HepG2 (cell line): Measurements from ENCODE around the gene ACAP3. TPM values are rescaled to one million over a fixed set of nuclear protein-coding genes. Genes with fewer than 3 reads are reported as not detected.

Experiments used
- FUBP1 ChIP-seq: sonication (generic); formaldehyde crosslinking; IDR thresholded peaks from 2 replicates; pipeline ENCODE4 v1.5.1; 2020; ENCODE audit warnings: missing genetic modification reagents, mild to moderate bottlenecking, borderline replicate concordance
- HNRNPK ChIP-seq: fragments of 200-400 bp; formaldehyde crosslinking; IDR thresholded peaks from 2 replicates; pipeline ENCODE4 v1.6.1; 2018; ENCODE audit warnings: low read length, low read depth, moderate library complexity, mild to moderate bottlenecking; ENCODE audit not compliant: poor library complexity, severe bottlenecking
- MTF2 ChIP-seq: sonication (generic); formaldehyde crosslinking; IDR thresholded peaks from 2 replicates; pipeline ENCODE4 v1.5.0; 2020; ENCODE audit warnings: missing genetic modification reagents, borderline replicate concordance
- PAWR ChIP-seq: sonication (generic); formaldehyde crosslinking; IDR thresholded peaks from 2 replicates; pipeline ENCODE4 v1.4.0; 2020; ENCODE audit warnings: missing genetic modification reagents, mild to moderate bottlenecking, borderline replicate concordance
- RBM39 ChIP-seq: fragments of 200-400 bp; formaldehyde crosslinking; IDR thresholded peaks from one replicate; pipeline ENCODE4 v1.6.1; 2018; ENCODE audit warnings: antibody characterized with exemption, mild to moderate bottlenecking, low read depth, low read length; ENCODE audit not compliant: poor library complexity, severe bottlenecking
- ZKSCAN8 ChIP-seq: IDR thresholded peaks from 2 replicates; pipeline ENCODE4 v1.6.1; 2016; ENCODE audit warnings: borderline replicate concordance, missing genetic modification reagents, missing compliant biosample characterization
- ZNF354B ChIP-seq: sonication (generic); formaldehyde crosslinking; IDR thresholded peaks from 2 replicates; pipeline ENCODE4 v1.8.0; 2022; ENCODE audit warnings: mild to moderate bottlenecking, missing genetic modification reagents
- ZNF484 ChIP-seq: sonication (generic); formaldehyde crosslinking; IDR thresholded peaks from 2 replicates; pipeline ENCODE4 v1.5.1; 2020; ENCODE audit warnings: mild to moderate bottlenecking, low read depth, missing genetic modification reagents, borderline replicate concordance
- ZNF646 ChIP-seq: sonication (generic); formaldehyde crosslinking; IDR thresholded peaks from 2 replicates; pipeline ENCODE4 v1.9.0; 2021; ENCODE audit warnings: mild to moderate bottlenecking, missing genetic modification reagents
- ZNF772 ChIP-seq: sonication (generic); formaldehyde crosslinking; IDR thresholded peaks from 2 replicates; pipeline ENCODE4 v1.5.0; 2020; ENCODE audit warnings: mild to moderate bottlenecking, missing genetic modification reagents
- polyA plus RNA-seq, 8 experiments: library from polyadenylated mRNA; depleted of rRNA in 3 of 8; stranded (reverse) in 7 of 8; unstranded in 1 of 8; fragments of >200 nt; fragmentation: Illumina TruSeq in 4 of 8; extraction: Trizol in 4 of 8; gene quantifications; 2 replicates each; pipeline versions ENCODE4 v1.2.1 to v1.2.3, GENCODE V29; 2011 to 2016; ENCODE audit warnings: low read depth in 4 of 8, missing spikeins in 1 of 8, mixed read lengths in 1 of 8; ENCODE audit not compliant: insufficient read depth in 1 of 8
- total RNA-seq, 5 experiments: library from RNA; depleted of rRNA; stranded (reverse); fragments of >200 nt; fragmentation: Illumina TruSeq; extraction: Trizol; gene quantifications; 2 replicates each; pipeline ENCODE4 v1.2.3, GENCODE V29; 2016; ENCODE audit warnings: low read depth in 1 of 5
- TF ChIP-seq, protein P1 (sequence below): sonication (generic); formaldehyde crosslinking; IDR thresholded peaks from 2 replicates; pipeline ENCODE4 v1.5.0; 2020; ENCODE audit warnings: mild to moderate bottlenecking, missing genetic modification reagents
- TF ChIP-seq, protein P2 (sequence below): fragments of 450-650 bp; IDR thresholded peaks from 2 replicates; pipeline ENCODE4 v1.6.1; 2016
- TF ChIP-seq, protein P3 (sequence below): sonication (generic); formaldehyde crosslinking; IDR thresholded peaks from 2 replicates; pipeline ENCODE4 v1.5.0; 2020; ENCODE audit warnings: missing genetic modification reagents

Gene ACAP3
- total and polyA plus RNA-seq, 2 of the 13 experiments (the other 11 are each of a cell fraction or from before 2014, with no cell fraction given): 29.4 to 50.8 TPM

GRCh38 chr1:1291548-1292441 is 15.9 kb downstream of the ACAP3 start (continued):
- TF ChIP-seq, protein P1, sequence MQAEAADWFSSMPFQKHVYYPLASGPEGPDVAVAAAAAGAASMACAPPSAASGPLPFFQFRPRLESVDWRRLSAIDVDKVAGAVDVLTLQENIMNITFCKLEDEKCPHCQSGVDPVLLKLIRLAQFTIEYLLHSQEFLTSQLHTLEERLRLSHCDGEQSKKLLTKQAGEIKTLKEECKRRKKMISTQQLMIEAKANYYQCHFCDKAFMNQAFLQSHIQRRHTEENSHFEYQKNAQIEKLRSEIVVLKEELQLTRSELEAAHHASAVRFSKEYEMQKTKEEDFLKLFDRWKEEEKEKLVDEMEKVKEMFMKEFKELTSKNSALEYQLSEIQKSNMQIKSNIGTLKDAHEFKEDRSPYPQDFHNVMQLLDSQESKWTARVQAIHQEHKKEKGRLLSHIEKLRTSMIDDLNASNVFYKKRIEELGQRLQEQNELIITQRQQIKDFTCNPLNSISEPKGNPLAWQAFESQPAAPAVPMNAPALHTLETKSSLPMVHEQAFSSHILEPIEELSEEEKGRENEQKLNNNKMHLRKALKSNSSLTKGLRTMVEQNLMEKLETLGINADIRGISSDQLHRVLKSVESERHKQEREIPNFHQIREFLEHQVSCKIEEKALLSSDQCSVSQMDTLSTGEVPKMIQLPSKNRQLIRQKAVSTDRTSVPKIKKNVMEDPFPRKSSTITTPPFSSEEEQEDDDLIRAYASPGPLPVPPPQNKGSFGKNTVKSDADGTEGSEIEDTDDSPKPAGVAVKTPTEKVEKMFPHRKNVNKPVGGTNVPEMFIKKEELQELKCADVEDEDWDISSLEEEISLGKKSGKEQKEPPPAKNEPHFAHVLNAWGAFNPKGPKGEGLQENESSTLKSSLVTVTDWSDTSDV (CRISPR knock-in tag): no peak
- TF ChIP-seq FUBP1 (CRISPR knock-in tag) (no peak), ZNF354B (no peak), RBM39 (no peak), PAWR (CRISPR knock-in tag) (no peak), ZNF484 (CRISPR knock-in tag) (no peak), ZNF646 (CRISPR knock-in tag) (no peak), ZNF772 (CRISPR knock-in tag) (no peak), HNRNPK (no peak), MTF2 (CRISPR knock-in tag) (no peak), ZKSCAN8 (CRISPR knock-in tag) (no peak)
- TF ChIP-seq, protein P2, sequence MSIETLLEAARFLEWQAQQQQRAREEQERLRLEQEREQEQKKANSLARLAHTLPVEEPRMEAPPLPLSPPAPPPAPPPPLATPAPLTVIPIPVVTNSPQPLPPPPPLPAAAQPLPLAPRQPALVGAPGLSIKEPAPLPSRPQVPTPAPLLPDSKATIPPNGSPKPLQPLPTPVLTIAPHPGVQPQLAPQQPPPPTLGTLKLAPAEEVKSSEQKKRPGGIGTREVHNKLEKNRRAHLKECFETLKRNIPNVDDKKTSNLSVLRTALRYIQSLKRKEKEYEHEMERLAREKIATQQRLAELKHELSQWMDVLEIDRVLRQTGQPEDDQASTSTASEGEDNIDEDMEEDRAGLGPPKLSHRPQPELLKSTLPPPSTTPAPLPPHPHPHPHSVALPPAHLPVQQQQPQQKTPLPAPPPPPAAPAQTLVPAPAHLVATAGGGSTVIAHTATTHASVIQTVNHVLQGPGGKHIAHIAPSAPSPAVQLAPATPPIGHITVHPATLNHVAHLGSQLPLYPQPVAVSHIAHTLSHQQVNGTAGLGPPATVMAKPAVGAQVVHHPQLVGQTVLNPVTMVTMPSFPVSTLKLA: no peak
- TF ChIP-seq, protein P3, sequence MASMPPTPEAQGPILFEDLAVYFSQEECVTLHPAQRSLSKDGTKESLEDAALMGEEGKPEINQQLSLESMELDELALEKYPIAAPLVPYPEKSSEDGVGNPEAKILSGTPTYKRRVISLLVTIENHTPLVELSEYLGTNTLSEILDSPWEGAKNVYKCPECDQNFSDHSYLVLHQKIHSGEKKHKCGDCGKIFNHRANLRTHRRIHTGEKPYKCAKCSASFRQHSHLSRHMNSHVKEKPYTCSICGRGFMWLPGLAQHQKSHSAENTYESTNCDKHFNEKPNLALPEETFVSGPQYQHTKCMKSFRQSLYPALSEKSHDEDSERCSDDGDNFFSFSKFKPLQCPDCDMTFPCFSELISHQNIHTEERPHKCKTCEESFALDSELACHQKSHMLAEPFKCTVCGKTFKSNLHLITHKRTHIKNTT (CRISPR knock-in tag): no peak
